GM19395 (cell line): ENCODE data around the gene LRRC8C.
A peak's percentile ranks its signal among the peaks of the same experiment; 100 is the strongest.
"Not testable (repeated sequence)": the region's sequence is repeated elsewhere in the genome, so short reads cannot be mapped to it uniquely, and the experiment has no call there.

Source experiments
- ATAC-seq: cut with Tn5 transposase; IDR thresholded peaks from one replicate; pipeline ENCODE4 v1.9.1; 2021; ENCODE audit warnings: mild to moderate bottlenecking, moderate library complexity; ENCODE audit not compliant: unreplicated experiment

Gene LRRC8C

GRCh38 chr1:89701746-89702241 lies 68.9 kb downstream of the LRRC8C start:
- no peak for ATAC-seq

- no peak for ATAC-seq
Observed at GRCh38 chr1:89702520-89703045, 69.7 kb downstream of the LRRC8C start.

GRCh38 chr1:89703469-89703868 lies 70.5 kb downstream of the LRRC8C start:
- ATAC-seq: no peak

DNA sequence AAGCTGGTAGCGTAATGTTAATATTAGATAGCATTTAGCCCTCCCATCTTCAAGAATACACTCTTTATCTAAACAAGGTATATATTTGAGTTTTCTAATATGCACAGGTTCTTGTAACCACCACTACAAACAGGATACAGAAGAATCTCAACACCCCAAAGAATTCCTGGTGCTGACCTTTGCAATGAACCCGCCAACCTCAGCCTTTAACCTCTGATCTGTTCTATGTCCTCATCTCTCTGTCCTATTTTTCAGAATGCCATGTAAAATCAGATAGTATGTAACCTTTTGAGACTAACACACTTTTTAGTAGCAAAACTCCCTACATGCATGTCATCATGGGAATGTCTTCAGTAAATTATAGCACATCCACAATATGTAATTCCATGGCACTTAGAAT lies 71.1 kb downstream of the LRRC8C start:
- no peak for ATAC-seq

- ATAC-seq: not testable (repeated sequence)
Observed at GRCh38 chr1:89704885-89705284, 72.0 kb downstream of the LRRC8C start.

DNA sequence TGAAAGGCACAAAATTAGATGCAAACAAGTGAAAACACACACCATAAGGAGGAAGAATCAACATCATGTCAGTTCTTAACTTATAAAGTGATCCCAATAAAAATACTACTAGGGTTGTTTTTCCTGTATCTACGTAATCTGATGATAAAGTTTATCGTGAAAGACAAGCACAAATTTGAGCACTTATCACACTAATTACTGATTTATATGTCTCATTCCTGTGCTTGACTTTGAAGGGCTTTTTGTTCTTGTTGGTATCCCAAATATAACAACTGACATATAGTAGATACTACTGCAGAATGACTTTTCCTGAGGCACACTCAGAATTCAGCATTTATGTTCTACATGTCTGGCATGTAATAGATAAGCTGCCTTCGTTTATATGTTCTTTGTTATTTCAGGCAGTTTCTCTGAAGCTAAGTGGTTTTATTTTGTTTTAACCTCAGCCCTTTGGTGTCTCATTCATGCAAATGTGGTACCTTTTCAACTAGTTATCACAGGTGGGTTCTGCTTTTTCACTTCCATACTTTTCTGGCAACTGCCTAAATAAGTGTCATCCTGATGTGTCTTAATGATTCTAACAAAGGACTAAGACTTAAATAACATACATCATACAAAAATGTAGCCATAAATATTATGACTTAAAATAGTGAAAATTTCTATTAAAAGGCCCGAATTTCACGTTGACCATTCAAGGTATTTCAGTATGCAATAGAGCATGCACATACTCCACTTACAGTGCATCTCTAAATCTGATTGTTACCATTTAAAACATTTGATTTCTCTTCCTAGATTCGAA lies 73.2 kb downstream of the LRRC8C start:
- ATAC-seq: peak; percentile 84

- peak; percentile 57 for ATAC-seq
Observed at GRCh38 chr1:89706700-89707012, 73.7 kb downstream of the LRRC8C start.

DNA sequence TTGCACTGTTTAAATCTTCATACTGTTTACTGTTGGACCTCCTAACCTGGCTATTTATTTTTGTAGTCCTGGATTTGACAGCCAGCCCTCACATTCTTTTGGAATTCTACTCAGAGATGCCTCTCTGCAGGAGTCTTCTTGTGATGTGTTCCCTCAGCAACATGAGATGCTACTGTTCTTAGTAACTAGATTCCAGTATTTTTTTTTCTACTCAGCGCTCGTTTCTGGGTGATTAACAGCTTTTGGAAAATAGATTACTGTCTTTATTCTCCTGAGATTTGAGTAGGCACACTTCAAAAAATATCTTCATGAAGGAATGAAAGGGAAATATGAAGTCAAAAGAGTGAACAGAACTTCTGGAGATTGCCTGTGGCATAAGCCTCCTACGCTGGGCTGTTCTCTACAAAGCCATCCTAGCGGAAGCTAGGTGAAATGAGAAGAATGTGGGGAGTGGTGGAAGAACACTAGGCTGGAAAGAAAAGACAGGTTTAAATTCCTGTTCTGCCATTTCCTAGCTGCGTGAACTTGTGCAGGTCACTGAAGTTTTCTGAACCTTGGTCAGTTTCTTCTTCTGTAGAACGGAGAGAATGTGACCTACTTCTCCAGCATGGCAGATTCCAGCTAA lies 75.9 kb downstream of the LRRC8C start:
- no peak for ATAC-seq

DNA sequence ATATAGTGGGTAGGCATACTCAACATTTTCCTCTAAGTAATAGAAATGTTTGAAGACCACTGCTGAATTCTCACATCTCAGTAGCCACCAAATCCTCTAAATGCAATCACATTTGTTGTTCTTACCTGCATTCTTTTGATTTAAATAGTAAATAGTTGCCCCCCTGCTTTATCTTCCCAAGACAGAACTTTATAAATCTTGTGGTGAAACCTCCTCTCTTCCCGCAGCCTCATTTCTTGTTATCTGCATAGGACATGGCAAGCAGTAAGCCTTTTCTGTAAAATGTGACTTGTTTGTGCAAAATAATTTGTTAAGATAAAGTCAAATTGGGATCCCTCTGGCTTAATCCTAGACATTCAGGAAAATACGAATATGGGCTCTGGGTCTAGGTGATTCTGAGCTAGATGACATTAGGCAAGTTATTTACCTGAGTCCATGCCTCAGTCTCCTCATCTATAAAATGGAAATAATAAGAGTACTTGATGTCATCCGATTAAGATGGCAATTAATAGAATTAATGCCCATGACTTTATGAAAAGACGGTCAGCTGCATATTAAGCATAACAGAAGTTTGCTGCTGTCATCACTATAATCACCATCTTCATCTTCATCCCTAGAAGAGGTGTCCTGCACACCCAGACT lies 77.7 kb downstream of the LRRC8C start:
- no peak for ATAC-seq

- ATAC-seq: no peak
Observed at GRCh38 chr1:89711140-89711778, 78.3 kb downstream of the LRRC8C start.

- ATAC-seq: no peak
Observed at GRCh38 chr1:89712420-89712819, 79.5 kb downstream of the LRRC8C start.

DNA sequence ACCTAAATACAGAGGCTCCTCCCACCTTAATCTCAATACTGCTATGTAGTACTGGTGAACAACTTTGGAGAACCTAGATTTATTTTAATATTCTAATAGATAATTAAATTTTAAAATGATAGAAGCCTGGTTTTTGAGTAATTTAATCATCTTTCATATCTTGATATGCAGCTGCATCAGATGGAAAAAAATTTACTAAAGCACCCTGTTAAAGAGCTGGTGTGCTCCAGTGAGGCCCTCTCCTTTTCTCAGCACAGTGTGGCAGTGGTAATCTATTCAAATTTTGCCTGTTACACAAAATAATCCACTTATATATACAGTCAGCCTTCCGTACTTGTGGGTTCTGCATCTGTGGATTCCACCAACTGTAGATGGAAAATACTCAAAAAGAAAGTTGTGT lies 82.8 kb downstream of the LRRC8C start:
- no peak for ATAC-seq

DNA sequence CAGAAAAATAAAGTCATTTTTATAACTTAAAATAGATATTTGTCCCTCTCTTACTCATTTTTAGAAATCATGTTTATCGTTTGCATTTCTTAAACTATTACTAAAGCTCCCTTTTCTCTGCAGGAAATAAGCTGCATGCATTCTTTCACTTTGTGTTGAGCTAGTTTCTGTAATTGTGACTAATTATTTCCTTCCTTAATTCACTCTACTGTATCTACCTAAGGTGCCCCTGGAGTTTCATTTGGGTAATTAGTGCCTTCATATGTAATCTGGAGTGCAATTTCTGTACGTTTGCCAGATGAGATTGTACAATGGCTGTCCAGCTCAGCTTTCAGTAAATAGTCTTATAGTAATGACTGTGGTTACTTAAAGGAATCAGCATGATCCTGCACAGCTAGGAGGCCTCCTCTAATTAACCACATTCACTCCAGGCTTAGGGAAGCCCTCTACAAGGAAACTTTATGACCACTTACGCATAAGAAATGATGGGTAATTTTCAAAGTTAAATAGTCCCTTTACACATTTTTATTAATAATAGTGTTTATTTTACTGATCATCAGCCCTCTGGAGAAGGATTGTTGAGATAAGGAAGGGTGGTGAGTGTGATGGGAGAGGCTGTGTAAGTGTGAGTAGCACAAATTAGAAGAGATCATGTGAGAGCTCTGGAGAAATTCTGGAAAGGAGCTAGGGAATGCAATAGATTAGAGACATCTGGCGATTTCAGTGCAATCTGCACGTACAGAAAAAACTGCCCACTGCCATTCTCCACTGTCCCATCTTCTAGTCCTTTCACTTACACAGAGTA lies 86.8 kb downstream of the LRRC8C start:
- ATAC-seq: peak; percentile 94

GRCh38 chr1:89720839-89721238 lies 87.9 kb downstream of the LRRC8C start:
- ATAC-seq: no peak

DNA sequence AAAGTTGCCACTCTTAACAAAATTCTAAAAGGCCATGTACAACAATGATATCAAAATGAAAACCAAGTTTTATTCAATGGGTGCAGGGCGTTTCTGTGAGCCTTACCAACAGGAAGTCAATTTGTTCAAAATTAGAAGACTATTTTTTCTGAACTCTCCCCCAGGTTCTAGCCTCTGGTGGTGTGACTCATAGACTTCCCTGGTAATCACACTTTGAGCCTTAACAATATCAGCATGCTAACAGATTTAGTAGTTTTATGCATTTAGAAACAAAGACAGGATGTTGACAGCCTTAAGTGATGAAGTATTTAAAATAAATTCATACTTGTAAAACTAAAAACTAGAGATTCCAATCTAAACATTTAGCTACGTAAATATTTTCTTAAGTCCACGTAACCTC lies 88.4 kb downstream of the LRRC8C start:
- ATAC-seq: no peak

GRCh38 chr1:89723144-89723543 lies 90.2 kb downstream of the LRRC8C start:
- ATAC-seq: no peak

DNA sequence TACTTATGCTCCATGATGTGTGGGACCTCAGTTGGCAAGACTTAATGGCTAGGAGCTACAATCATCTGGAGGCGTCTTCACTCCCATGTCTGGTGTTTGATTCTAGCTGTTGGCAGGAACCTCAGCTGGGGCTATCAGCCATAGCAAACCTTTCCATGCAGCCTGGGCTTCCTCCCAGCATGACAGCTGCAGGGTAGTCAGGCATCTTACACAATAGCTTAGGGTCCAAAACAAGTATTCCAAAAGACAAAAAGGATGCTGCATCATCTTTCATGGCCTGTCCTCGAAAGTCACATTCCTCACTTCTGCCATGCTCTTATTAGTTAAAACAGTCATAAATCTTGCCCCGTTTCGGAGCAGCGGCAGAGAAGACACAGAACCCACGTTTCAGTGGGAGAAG lies 90.9 kb downstream of the LRRC8C start:
- ATAC-seq: no peak

- peak; percentile 82 for ATAC-seq
Observed at GRCh38 chr1:89724369-89725010, 91.6 kb downstream of the LRRC8C start.

DNA sequence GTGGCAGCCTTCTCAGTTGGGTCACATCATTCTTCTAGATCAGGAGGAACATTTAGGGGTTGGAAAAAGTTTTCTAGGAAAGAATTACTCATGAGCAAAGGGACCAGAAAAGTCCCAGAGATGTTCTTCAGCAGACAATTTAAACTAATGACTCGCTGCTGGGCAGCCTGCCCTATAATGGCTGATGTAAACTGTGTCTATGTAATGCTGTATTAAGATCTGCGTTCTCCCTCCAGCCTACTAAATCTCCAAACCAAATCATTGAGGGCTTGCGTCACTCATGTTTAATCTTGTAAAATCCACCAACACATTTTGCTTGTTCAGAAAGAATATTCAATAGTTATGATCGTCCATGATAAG lies 92.1 kb downstream of the LRRC8C start:
- no peak for ATAC-seq

- ATAC-seq: no peak
Observed at GRCh38 chr1:89725631-89726030, 92.7 kb downstream of the LRRC8C start.
